Osteoblast (primary cell): ENCODE results near the gene TMEM255B. TPM values are rescaled to one million over a fixed set of nuclear protein-coding genes. Genes with fewer than 3 reads are reported as not detected.

Experiments used
- DNase-seq: peaks from one replicate; pipeline ENCODE4 v3.0.0; 2011; ENCODE audit warnings: low spot score, mixed read lengths; ENCODE audit not compliant: insufficient read length; ENCODE audit errors: missing footprints
- H2AFZ ChIP-seq: 2 replicates; pipeline ENCODE4 v1.6.0; 2011; ENCODE audit warnings: mild to moderate bottlenecking, low read length
- H3K27ac ChIP-seq: 2 replicates; pipeline ENCODE4 v1.5.1; 2011; ENCODE audit warnings: mild to moderate bottlenecking, low read depth, low read length, moderate library complexity
- H3K27me3 ChIP-seq: 2 replicates; pipeline ENCODE4 v1.6.0; 2012; ENCODE audit warnings: mild to moderate bottlenecking, control low read depth, inconsistent platforms, low read length, moderate library complexity; ENCODE audit not compliant: insufficient read depth
- H3K36me3 ChIP-seq: 2 replicates; pipeline ENCODE4 v1.5.1; 2011; ENCODE audit warnings: mild to moderate bottlenecking, low read length, control low read depth, moderate library complexity; ENCODE audit not compliant: insufficient read depth
- H3K4me1 ChIP-seq: 2 replicates; pipeline ENCODE4 v1.5.1; 2011; ENCODE audit warnings: mild to moderate bottlenecking, low read length, control low read depth, moderate library complexity; ENCODE audit not compliant: insufficient read depth
- H3K4me2 ChIP-seq: 2 replicates; pipeline ENCODE4 v1.6.0; 2011; ENCODE audit warnings: mild to moderate bottlenecking, low read length; ENCODE audit not compliant: insufficient read depth
- H3K4me3 ChIP-seq: fragments of 200-600 bp; sonication (generic); 3 replicates; pipeline ENCODE4 v1.5.1; 2012; ENCODE audit warnings: mild to moderate bottlenecking, low read length, inconsistent platforms; ENCODE audit not compliant: insufficient read depth
- H3K79me2 ChIP-seq: 2 replicates; pipeline ENCODE4 v1.6.0; 2012; ENCODE audit warnings: mild to moderate bottlenecking, low read length, control low read depth, inconsistent platforms; ENCODE audit not compliant: insufficient read depth
- H3K9me3 ChIP-seq: 2 replicates; pipeline ENCODE4 v1.5.1; 2011; ENCODE audit warnings: low read depth, low read length, control low read depth
- H4K20me1 ChIP-seq: 2 replicates; pipeline ENCODE4 v1.6.0; 2012; ENCODE audit warnings: mild to moderate bottlenecking, low read length, control low read depth; ENCODE audit not compliant: insufficient read depth
- CTCF ChIP-seq: IDR thresholded peaks from 2 replicates; pipeline ENCODE4 v1.5.1; 2011; ENCODE audit warnings: mild to moderate bottlenecking, low read depth, low read length, moderate library complexity; ENCODE audit errors: extremely low read depth
- total RNA-seq: library from RNA; depleted of rRNA; stranded (reverse); fragments of >200 nt; gene quantifications from 2 replicates; pipeline ENCODE4 v1.2.3, GENCODE V29; 2012

TMEM255B gene
- total RNA-seq, 1 donor: 1.8 TPM

GRCh38 chr13:113849981-113850721 is 91.1 kb downstream of the TMEM255B start:
- H3K27ac ChIP-seq: no peak overlapping the region
- DNase-seq: peak; percentile 55
- peaks cover 99% of the 10 kb centered on the region for H4K20me1 ChIP-seq
- H3K79me2 ChIP-seq: peaks cover 99% of the 10 kb centered on the region
- H3K27me3 ChIP-seq: no peaks in the 10 kb centered on the region
- TF ChIP-seq CTCF: no peak
- H2AFZ ChIP-seq: no peak overlapping the region
- H3K4me1 ChIP-seq: peaks cover 43% of the 10 kb centered on the region
- no peak overlapping the region for H3K4me3 ChIP-seq
- H3K4me2 ChIP-seq: no peak overlapping the region
- H3K9me3 ChIP-seq: no peaks in the 10 kb centered on the region
- H3K36me3 ChIP-seq: peaks cover 66% of the 10 kb centered on the region

- peaks cover 99% of the 10 kb centered on the region for H4K20me1 ChIP-seq
- no peak overlapping the region for H3K4me3 ChIP-seq
- no peak overlapping the region for H3K27ac ChIP-seq
- H3K4me2 ChIP-seq: no peak overlapping the region
- H2AFZ ChIP-seq: no peak overlapping the region
- no peaks in the 10 kb centered on the region for H3K27me3 ChIP-seq
- no peak for DNase-seq
- no peak for TF ChIP-seq CTCF
- H3K79me2 ChIP-seq: peaks cover 100% of the 10 kb centered on the region
- H3K36me3 ChIP-seq: peaks cover 62% of the 10 kb centered on the region
- peaks cover 44% of the 10 kb centered on the region for H3K4me1 ChIP-seq
- H3K9me3 ChIP-seq: no peaks in the 10 kb centered on the region
These were observed 91.9 kb downstream of the TMEM255B start for GRCh38 chr13:113850722-113851479.

- no peak for TF ChIP-seq CTCF
These were observed 92.4 kb downstream of the TMEM255B start for GRCh38 chr13:113851480-113851803.

GRCh38 chr13:113851826-113852535 is 93.0 kb downstream of the TMEM255B start:
- H3K4me3 ChIP-seq: no peak overlapping the region
- H3K27ac ChIP-seq: no peak overlapping the region
- peaks cover 99% of the 10 kb centered on the region for H4K20me1 ChIP-seq
- no peak for DNase-seq
- H3K4me1 ChIP-seq: peaks cover 51% of the 10 kb centered on the region
- H3K27me3 ChIP-seq: no peaks in the 10 kb centered on the region
- H3K36me3 ChIP-seq: peaks cover 56% of the 10 kb centered on the region
- no peak for TF ChIP-seq CTCF
- H2AFZ ChIP-seq: no peak overlapping the region
- H3K9me3 ChIP-seq: no peaks in the 10 kb centered on the region
- no peak overlapping the region for H3K4me2 ChIP-seq
- H3K79me2 ChIP-seq: peaks cover 100% of the 10 kb centered on the region

More at GRCh38 chr13:113851480-113851803, 92.4 kb downstream of the TMEM255B start:
- H3K79me2 ChIP-seq: peaks cover 100% of the 10 kb centered on the region
- DNase-seq: no peak
- H4K20me1 ChIP-seq: peaks cover 99% of the 10 kb centered on the region
- H2AFZ ChIP-seq: no peak overlapping the region
- H3K27me3 ChIP-seq: no peaks in the 10 kb centered on the region
- H3K4me3 ChIP-seq: no peak overlapping the region
- peaks cover 45% of the 10 kb centered on the region for H3K4me1 ChIP-seq
- H3K9me3 ChIP-seq: no peaks in the 10 kb centered on the region
- H3K4me2 ChIP-seq: no peak overlapping the region
- H3K36me3 ChIP-seq: peaks cover 62% of the 10 kb centered on the region
- no peak overlapping the region for H3K27ac ChIP-seq
